Stimulated activated CD4-positive, alpha-beta T cell treated with anti-CD3 and anti-CD28 coated beads, Interleukin-2, amount 100 ng/mL, for 48 hours (primary cell): ENCODE data around the gene FCER2.
A peak's percentile ranks its signal among the peaks of the same experiment; 100 is the strongest.

ENCODE experiments used
- DNase-seq, 2 donors: peaks; one replicate each; pipeline ENCODE4 v3.0.0-alpha.2; 2020

FCER2 gene

GRCh38 chr19:7732045-7732444 lies 30.1 kb upstream of the FCER2 start, which contains the start of gene CLEC4G:
Gene CLEC4G (minus strand): TSS chr19:7732110. CDS start chr19:7732102, 8 bp downstream.
- no peak for DNase-seq

DNA sequence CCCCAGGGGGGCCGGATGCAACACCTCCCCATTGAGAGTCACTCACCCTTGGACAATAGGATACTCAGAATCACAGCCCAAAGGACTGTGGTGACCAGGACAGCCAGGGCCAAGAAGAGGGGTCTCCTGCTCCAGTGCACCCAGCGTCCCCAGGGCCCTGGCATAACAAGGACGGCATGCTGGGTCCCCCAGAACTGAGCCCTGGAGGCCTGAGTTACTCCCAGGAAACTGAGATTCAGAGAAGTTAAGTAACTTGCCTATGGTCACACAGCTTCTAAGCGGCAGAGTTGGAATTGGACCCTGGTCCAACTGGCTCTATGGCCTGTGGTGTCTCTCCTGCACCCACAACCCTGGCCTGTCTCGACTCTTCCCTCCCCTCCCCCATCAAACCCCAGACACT lies 29.7 kb upstream of the FCER2 start:
- no peak for DNase-seq

- no peak for DNase-seq
Measured at GRCh38 chr19:7731218-7731595, 29.3 kb upstream of the FCER2 start.

DNA sequence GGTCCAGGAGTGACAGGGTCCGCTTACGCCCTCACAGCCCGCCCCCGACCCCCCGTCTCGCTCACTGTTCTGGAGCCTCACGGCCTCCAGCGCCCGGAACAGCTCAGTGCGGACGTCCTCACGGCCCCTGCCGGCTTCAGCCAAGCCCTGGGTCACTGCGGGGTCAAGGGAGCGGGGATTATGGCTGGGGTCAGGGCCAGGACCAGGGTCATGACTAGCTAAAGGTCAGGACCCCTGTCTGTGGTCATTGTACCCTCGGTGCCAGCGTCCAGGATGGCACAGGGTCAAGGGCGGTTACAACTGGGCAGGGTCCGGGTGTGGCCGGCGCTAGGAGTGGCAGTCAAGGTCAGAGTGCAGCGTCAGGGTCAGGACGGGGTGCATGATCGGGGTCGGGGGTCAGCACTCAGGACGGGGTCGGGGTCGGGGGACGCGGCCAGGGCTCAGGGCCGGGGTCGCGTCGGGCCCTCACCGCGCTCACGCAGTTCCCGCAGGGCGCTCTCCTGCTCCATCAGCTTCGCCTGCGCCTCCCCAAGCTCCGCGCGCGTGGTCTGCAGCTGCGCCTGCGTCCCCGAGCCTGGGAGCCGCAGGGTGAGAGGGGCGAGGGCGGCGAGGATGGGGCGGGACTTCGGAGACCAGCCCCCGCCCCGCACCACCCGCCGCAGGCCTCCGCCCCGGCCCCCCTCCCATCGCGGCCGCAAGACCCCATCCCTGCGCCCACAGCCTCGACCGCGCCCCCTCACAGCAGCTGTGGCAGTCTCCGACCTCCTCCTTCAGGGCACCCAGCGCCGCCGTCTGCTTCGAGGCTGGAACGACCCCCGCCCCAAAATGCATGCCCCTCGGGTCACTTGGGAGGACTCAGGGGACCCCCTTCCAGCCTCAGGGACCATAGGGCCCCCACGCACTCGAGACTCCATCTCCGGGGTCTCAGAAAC lies 28.6 kb upstream of the FCER2 start:
- no peak for DNase-seq

DNA sequence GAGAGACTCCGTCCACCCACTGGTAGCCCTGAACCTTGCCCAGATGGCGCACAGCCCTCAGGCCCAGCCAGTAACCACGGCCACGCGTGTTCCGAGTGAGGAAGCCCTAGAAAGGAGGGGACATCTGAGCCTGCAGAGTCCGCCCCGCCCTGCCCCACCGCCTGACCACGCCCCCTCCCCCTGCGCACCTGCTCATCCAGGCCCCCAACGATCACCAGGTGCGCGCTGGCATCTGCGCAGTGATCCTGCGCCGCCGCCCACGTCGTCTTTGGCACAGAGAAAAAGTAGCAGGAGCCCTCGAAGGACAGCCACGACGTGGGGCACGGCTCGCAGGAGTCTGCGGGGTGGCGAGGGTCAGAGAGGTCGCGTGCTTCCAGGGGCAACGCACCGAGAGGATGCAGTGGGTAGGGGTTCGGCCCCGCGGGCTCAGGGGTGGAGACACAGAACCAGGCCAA lies 27.9 kb upstream of the FCER2 start:
- DNase-seq, result no peak

DNA sequence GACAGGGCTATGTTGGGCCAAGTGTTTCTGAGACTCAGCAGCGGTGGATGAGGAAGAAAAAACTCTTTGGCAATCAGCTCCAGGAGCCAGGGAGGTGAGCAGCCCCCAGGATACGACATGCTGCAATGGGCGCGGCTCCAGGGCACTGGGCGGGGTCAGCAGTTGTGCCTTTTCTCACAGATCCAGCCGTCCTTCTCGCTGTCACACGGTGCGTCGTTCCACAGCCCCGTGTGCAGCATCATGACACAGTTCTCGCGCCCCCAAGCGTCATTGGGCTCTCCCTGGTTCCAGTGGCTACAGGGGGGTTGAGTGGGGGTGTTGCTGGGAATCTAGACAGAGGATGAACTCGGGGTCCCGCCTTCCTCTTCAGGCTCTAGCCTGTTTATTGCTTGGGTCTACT lies 27.3 kb upstream of the FCER2 start:
- DNase-seq, result no peak

GRCh38 chr19:7725791-7726190 lies 23.9 kb upstream of the FCER2 start:
- no peak for DNase-seq

DNA sequence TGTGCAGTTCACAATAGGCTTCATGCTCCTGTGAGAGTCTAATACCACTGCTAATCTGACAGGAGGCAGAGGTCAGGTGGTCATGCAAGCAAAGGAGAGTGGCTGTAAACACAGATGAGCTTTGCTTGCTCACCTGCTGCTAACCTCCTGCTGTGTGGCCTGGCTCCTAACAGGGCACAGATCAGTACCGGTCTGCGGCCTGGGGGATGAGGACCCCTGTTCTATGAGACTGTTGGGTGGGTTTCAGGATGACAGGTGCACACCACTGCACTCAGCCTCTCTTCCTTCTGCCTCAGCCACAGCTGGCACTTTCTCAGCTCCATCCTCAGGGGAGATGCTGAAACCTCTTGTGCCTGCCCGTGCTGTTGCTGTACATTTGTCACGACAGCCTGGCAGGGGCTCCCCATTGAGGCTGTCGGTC lies 20.3 kb upstream of the FCER2 start:
- DNase-seq, result no peak

GRCh38 chr19:7720351-7720750 lies 18.4 kb upstream of the FCER2 start:
- no peak for DNase-seq

DNA sequence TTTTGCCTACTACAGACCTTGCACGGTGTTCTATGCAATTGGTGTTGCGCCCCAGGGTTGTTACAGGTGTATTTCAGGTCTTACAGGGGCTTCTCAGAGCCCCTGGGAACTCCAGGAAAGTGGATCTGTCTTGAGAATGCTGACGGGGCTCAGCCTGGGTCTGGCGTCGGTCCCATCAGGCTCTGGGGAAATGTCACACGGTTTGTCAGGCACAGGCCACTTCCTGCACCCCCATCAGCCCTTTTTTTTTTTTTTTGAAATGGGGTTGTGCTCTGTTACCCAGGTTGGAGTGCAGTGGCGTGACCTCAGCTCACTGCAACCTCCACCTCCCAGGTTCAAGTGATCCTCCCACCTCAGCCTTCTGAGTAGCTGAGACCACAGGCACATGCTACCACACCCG lies 16.7 kb upstream of the FCER2 start:
- DNase-seq, result no peak

DNA sequence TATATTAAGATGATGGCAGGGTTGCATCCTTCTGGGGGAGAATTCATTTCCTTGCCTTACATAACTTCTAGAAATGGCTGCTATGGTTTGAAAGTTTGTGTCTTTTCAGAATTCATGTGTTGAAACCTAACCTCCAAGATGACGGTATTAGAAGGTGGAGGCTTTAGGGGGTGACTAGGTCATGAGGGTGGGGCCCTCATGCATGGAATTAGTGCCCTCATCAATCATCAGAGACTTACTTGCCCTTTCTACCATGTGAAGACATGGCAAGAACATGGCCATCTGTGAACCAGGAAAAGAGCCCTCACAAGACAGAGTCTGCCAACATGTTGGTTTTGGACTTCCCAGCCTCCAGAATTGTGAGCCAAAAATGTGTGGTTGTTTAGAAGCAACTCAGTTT lies 14.8 kb upstream of the FCER2 start:
- no peak for DNase-seq

GRCh38 chr19:7715671-7716070 lies 13.7 kb upstream of the FCER2 start:
- no peak for DNase-seq

GRCh38 chr19:7710616-7711015 lies 8.7 kb upstream of the FCER2 start:
- DNase-seq, result no peak

DNA sequence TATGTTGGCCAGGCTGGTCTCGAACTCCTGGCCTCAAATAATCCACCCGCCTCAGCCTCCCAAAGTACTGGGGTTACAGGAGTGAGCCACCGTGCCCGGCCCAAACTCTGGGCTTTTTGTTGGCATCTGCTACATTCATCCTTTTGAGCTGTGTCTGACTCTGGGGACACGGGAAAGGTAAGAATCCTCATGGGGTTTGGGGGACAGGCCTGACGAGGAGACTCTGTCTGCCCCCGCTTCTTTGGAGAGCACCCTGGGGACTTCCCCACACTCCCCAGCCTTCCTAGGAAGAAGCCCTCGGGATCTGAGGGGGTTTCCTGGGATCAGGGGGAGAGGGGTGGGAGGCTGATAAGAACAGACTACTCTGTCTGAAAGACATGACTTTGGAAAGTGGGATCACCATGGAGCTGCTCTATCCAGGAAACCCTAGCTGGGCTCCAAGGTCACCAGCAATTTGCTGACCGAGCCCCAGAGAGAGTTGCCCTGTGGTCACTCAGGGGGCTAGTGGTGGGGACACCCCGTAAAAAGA lies 8.1 kb upstream of the FCER2 start:
- DNase-seq, result no peak

DNA sequence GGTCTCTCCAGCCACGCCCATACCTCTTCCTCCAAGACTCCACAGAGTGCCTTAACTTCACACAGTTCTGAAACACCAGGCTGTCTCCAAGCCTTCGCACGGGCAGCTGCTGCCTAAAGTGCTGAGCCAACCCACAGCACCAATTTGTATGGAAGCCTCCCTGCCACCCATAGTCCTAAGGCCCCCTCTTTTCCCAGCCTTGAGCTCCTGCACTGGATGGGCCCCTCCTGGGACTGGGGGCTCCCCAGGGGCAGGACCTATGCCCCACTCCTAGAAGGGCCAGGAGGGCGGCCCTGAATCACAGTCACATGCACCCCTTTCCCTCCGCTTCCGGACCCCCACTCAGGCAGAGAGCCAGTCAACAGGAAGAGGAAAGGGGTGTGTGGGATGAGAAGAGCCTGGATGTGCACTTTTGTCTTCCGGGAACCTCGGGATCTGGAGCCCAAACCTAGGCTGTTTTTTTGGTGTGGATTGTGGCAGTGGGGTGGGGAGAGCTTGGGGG lies 5.1 kb upstream of the FCER2 start:
- no peak for DNase-seq

DNA sequence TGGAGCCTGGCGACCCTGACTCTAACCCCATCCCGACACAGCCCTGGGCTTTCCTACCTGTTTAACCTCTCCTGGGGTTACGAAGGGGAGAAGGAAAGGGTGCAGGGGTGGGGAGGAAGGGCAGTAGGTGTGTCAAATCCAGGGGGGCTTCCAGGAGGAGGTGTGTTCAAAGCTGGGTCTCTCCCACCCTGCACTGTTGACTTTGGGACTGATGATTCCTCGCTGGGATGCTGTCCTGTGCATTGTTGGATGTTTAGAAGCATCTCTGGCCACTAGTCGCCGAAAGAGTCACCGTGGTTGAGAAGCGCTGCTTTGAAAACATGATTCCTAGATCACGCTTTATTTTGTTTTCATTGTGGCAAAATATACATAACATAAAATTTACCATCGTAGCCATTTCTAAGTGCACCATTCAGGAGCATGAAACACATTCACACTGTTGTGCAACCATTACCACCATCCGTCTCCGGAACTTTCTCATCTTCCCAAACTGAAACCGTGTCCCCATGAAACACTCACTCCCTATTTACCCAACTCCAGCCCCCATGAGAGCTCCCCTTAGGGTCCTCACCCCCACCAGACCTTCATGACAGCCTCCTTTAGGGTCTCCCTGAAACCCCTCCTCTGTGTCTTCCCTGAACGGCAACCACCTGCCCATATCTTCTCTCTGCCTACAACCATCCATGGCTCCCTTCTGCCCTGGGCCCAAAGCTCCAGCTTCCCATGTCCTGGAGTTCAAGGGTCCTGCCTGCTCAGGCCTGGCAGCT lies 4.4 kb upstream of the FCER2 start:
- no peak for DNase-seq

- DNase-seq, result peak; percentile 56 to 61
Measured at GRCh38 chr19:7705387-7706187, 3.7 kb upstream of the FCER2 start.

- no peak for DNase-seq
Measured at GRCh38 chr19:7704280-7705060, 2.5 kb upstream of the FCER2 start.

GRCh38 chr19:7703332-7703731 lies 1.4 kb upstream of the FCER2 start:
- DNase-seq, result no peak

GRCh38 chr19:7701049-7701653 lies 780 bp downstream of the FCER2 start:
- DNase-seq, result no peak
